ENCODE measurements around the gene RPUSD4.

RPUSD4 gene

DNA sequence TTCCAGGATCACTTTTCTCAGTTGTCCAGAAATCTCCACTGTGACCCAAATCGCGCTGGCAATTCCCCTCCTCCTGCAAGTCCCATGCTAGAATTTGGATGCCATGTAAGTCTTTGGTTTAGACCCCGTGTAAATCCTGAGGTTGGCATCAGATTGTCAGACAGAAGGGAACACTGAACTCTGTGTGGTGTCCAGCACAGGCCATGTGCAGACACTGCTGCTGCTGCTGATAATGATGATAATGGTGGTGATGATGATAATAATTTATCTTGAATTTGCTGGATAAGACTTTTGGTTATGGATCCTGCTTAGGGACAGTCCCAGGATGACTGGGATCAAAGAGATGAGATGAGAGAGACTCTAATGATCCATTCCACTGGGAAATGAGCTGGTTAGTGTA is 45.0 kb downstream of the RPUSD4 start:
- no peaks in the 10 kb centered on the region for H3K27me3 ChIP-seq (replicated peaks)
- H3K4me3 ChIP-seq (ENCODE audit: low read depth, low read length), result no peak overlapping the region
- H3K36me3 ChIP-seq (replicated peaks), result no peaks in the 10 kb centered on the region
- TF ChIP-seq, protein P1, sequence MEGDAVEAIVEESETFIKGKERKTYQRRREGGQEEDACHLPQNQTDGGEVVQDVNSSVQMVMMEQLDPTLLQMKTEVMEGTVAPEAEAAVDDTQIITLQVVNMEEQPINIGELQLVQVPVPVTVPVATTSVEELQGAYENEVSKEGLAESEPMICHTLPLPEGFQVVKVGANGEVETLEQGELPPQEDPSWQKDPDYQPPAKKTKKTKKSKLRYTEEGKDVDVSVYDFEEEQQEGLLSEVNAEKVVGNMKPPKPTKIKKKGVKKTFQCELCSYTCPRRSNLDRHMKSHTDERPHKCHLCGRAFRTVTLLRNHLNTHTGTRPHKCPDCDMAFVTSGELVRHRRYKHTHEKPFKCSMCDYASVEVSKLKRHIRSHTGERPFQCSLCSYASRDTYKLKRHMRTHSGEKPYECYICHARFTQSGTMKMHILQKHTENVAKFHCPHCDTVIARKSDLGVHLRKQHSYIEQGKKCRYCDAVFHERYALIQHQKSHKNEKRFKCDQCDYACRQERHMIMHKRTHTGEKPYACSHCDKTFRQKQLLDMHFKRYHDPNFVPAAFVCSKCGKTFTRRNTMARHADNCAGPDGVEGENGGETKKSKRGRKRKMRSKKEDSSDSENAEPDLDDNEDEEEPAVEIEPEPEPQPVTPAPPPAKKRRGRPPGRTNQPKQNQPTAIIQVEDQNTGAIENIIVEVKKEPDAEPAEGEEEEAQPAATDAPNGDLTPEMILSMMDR (IDR thresholded peaks at IDR 0.05; ENCODE audit: low read depth, low read length, missing control alignments), result no peak
- H3K27ac ChIP-seq, result no peak overlapping the region
- DNase-seq, result no peak
- in situ Hi-C loops (cut with HindIII; ENCODE audit: low pct_ligation_motif_present, low sequenced_read_pairs), result no loop called here

DNA sequence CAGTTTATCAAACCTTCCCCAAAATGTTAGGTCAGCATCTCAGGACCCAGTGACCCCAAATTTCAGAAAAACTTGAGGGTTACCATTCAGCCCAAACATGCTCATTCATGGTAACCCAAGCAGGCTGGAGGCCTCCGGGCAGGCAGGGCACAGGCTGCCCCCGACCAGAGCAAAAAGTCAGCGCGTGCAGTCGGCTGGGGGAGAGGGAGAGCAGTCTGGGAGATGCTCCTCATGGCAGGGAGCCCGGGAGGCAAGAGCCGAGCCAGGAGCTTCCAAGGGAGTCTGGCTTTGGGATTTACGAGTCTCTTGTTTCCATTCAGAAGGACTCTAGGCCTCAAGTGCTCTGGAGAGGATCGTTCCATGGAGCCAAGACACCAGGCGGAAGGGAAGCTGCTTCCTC is 45.7 kb downstream of the RPUSD4 start:
- in situ Hi-C loops (cut with HindIII; ENCODE audit: low pct_ligation_motif_present, low sequenced_read_pairs), result no loop called here
- TF ChIP-seq, protein P1 (IDR thresholded peaks at IDR 0.05; ENCODE audit: low read depth, low read length, missing control alignments), result no peak
- Histone ChIP-seq H3K36me3 (replicated peaks) (no peaks in the 10 kb centered on the region), H3K27ac (no peak overlapping the region), H3K27me3 (replicated peaks) (no peaks in the 10 kb centered on the region), H3K4me3 (ENCODE audit: low read depth, low read length) (no peak overlapping the region)
- DNase-seq, result no peak

DNA sequence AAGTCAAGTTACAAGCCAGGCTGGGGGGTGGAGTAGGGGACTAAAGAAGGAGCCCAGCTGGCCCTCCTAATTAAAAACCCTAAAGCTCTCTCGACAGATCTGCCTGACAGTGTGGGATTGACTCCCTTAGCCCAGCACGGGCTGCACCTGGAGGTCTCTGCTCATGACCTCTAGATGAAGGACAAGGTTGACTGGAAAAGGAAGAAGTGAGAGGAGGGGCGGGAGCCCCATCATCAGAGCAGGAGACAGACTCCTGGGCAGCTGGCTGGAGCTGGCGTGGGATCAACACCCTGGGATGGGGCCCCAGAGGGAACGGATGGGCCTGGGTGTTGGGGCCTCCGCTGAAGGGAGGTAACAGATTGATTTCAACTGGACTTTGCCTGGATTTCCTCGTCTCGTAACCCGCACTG is 46.1 kb downstream of the RPUSD4 start:
- DNase-seq, result no peak
- H3K36me3 ChIP-seq (replicated peaks), result no peaks in the 10 kb centered on the region
- H3K4me3 ChIP-seq (ENCODE audit: low read depth, low read length), result no peak overlapping the region
- TF ChIP-seq, protein P1 (IDR thresholded peaks at IDR 0.05; ENCODE audit: low read depth, low read length, missing control alignments), result no peak
- H3K27ac ChIP-seq, result no peak overlapping the region
- in situ Hi-C loops (cut with HindIII; ENCODE audit: low pct_ligation_motif_present, low sequenced_read_pairs), result no loop called here
- no peaks in the 10 kb centered on the region for H3K27me3 ChIP-seq (replicated peaks)

DNA sequence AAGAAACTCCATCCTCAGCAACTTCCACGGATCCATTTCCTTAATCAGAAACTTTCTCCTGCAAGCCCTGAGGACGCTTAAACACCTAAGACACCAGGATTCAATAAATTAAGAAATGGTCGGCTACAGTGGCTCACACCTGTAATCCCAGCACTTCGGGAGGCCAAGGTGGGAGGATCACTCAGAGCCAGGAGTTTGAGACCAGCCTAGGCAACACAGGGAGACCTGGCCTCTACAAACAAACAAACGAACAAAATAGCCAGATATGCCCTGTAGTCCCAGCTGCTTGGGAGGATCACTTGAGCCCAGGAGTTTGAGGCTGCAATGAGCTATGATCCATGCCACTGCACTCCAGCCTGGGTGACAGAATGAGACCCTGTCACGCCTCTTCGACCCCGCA is 46.7 kb downstream of the RPUSD4 start:
- Histone ChIP-seq H3K4me3 (ENCODE audit: low read depth, low read length) (no peak overlapping the region), H3K27ac (no peak overlapping the region), H3K27me3 (replicated peaks) (no peaks in the 10 kb centered on the region), H3K36me3 (replicated peaks) (no peaks in the 10 kb centered on the region)
- in situ Hi-C loops (cut with HindIII; ENCODE audit: low pct_ligation_motif_present, low sequenced_read_pairs), result no loop called here
- DNase-seq, result no peak
- TF ChIP-seq, protein P1 (IDR thresholded peaks at IDR 0.05; ENCODE audit: low read depth, low read length, missing control alignments), result no peak

DNA sequence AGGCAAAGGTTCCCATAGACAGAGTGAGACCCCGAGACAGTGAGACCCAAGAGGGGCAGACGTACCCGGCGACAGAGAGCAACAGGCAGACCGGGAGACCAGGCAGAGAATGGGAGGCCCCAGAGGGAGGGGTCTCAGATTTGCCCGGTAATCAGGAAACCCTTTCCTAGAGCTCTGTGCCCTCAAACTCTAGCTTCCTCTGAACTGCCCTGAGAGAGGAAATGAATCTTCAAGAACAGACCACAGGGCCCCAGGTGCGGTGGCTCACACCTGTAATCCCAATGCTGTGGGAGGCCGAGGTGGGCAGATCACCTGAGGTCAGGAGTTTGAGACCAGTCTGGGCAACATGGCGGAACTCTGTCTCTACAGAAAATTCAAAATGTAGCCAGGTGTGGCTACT is 47.7 kb downstream of the RPUSD4 start:
- Histone ChIP-seq H3K27ac (no peak overlapping the region), H3K27me3 (replicated peaks) (no peaks in the 10 kb centered on the region), H3K36me3 (replicated peaks) (no peaks in the 10 kb centered on the region), H3K4me3 (ENCODE audit: low read depth, low read length) (no peak overlapping the region)
- DNase-seq, result no peak
- in situ Hi-C loops (cut with HindIII; ENCODE audit: low pct_ligation_motif_present, low sequenced_read_pairs), result no loop called here
- TF ChIP-seq, protein P1 (IDR thresholded peaks at IDR 0.05; ENCODE audit: low read depth, low read length, missing control alignments), result no peak

DNA sequence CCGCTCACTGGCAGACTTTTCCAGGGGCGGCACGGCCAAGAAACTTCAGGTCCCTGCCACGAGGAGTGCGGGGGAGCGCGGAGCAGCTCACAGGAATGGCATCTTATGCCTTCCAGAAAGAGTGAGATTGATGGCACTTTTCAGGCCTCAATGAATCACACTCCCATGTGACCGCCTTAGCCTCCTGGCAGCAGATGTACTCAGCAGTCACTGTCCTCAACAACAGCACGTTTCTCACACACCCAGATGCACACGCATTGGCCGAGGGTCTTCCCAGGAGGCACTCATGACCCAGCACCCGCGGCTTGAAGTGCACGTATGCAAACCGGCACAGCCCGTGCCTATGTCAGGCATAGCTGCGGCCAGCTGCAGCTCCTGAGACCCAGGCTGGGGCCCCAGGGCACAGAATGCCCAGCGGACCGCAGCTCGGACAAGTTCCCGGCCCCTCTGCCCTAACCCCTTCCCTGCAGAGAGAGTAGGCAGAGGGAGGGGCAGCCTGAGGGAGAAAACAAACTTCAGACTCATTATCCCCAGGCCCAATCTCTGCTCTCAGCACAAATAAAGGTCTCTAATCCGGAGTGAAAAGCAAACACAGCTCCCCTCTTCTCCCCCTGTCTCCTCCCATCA is 48.3 kb downstream of the RPUSD4 start:
- no peaks in the 10 kb centered on the region for H3K36me3 ChIP-seq (replicated peaks)
- H3K27me3 ChIP-seq (replicated peaks), result no peaks in the 10 kb centered on the region
- in situ Hi-C loops (cut with HindIII; ENCODE audit: low pct_ligation_motif_present, low sequenced_read_pairs), result no loop called here
- peak; percentile 54 for DNase-seq
- TF ChIP-seq, protein P1 (IDR thresholded peaks at IDR 0.05; ENCODE audit: low read depth, low read length, missing control alignments), result no peak
- no peak overlapping the region for H3K4me3 ChIP-seq (ENCODE audit: low read depth, low read length)
- no peak overlapping the region for H3K27ac ChIP-seq
